ENCODE data around the gene KLHL21.
"Not testable (repeated sequence)": the region's sequence is repeated elsewhere in the genome, so short reads cannot be mapped to it uniquely, and the experiment has no call there.

The KLHL21 gene

GRCh38 chr1:6624710-6625583 is 22.3 kb upstream of the KLHL21 start, which contains the start of gene THAP3:
Gene THAP3 (plus strand): TSS chr1:6624868. CDS start chr1:6625219, 351 bp downstream.
- DNase-seq = peak; percentile 71 to 86 (median 78)

DNA sequence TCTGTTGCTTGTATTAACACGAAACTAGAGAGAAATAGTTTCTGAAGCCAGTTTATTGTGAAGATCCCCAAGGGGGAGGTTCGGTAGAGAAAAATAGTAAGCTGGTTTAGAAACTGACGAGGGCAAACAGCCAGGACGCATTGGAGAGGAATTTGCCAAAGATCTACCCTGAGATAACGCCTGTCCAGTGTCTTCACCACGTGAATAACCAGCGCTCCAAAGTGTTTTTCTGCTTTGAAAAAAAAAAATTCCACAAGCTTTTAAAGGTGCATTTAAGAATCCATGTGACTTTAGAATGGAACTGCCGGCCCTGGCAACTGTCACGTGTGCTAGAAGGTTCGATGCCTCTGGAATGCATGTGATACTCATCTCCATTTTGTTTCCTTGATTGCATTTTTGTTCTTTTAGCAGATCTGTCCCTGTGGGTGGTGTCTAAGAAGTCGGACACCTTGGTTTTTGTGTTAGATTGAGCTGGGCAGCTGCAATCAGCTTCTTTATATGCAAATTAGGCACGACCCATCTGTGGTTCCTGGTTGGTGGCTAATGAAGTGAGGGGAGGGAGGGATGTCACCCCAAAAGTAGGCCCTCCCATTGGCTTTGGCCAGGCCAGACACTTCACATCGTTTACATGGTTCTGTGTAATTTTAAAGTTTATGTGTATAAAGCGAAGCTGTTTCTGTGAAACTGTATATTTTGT is 20.7 kb upstream of the KLHL21 start:
- no peak for DNase-seq

DNA sequence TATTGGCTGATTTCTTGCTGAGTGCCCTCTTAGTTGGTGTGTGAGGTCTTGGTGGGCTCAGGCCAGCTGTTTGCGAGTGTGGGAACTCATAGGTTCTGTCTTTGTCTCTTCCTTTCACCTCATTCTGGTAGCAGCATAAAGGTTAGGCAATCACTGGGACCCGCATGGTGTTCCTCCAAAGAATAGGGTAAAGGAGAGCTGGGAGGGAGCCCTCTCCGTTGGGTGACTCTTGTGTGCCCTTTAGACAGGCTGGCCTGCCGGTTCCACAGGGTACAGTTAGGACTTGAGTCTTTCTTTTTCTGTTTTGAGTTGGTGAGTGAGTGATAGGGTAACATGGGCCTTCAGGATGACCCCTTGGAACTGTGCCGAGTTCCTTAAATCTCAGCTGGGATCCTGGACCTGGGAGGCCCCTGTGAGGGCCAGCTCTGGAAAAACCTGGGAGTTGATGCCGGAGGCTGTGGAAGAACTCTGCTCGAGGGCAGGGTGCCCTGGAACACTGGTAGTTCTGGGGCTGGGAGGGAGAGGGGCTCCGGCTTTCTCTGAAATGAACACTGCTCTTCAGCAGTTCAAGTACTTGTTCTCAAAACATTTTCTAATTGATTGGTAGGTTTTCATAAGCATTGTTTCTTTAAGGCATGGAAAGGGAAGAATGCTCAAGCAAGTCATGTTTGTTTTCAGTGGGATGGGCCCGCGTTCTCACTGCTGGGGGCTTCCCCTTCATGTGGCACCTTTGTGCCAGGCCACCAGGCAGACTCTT is 19.9 kb upstream of the KLHL21 start:
- no peak for DNase-seq

GRCh38 chr1:6621429-6622391 is 19.0 kb upstream of the KLHL21 start:
- no peak for DNase-seq

DNA sequence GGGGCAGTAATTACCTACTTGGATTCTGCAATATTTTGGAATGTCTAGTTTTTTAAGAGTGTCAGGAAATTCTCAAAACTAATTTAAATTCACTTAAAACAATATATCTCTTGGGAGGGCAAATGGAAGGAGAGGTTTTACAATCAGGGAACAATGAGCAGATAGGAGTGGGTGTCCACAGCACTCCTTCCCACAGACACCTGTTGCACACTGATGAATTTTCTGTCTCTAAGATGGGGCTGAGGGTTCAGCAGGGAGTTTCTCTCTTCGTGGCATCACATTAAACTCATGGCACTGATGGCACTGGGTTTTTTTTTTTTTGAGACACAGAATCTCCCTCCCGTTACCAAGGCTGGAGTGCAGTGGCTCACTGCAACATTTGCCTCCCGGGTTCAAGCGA is 16.4 kb upstream of the KLHL21 start:
- no peak for DNase-seq

DNA sequence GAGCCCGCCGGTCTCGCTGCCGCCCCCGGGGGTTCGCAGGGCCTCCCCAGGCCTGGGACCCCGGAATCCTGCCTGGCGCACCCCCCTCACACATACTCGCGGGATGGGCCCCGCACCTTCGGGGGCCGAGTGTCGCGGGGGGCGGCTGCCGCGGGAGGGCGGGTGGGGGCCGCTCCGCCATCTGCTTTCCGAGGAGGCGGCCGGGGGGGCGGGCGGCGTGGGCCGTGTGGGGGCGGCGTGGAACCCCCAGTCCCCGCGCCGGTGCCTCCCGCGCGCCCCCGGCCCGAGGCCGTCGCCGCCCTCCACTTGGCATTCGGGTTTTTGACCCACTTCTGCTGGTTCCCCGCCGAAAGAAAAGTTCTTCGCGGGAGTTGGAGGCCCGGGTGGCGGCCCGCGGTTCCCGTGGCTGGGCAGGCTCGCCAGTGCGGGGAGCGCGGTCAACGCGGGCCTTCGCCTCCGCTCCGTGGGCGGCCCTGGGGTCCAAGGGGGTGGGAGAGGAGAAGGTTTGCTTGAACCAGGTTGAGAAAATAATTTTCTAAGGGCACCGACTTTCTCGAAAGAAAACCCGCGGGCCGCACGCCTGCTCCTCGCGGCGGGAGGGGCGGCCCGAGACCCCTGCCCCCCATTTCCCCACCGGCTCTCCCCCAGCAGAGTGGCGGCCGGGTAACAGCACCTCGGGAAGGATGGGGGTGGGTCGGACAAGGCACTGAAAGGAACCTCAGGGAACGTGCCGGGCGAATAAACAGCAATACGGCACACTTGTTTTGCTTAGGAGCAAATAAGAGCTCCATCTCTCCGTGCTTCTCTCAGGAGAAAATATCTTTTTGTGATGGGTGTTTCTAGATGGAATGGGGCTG is 12.5 kb upstream of the KLHL21 start:
- no peak for DNase-seq

GRCh38 chr1:6614019-6614928 is 11.6 kb upstream of the KLHL21 start:
- peak in 2 of 4 experiments; percentile 37 to 48 for DNase-seq

DNA sequence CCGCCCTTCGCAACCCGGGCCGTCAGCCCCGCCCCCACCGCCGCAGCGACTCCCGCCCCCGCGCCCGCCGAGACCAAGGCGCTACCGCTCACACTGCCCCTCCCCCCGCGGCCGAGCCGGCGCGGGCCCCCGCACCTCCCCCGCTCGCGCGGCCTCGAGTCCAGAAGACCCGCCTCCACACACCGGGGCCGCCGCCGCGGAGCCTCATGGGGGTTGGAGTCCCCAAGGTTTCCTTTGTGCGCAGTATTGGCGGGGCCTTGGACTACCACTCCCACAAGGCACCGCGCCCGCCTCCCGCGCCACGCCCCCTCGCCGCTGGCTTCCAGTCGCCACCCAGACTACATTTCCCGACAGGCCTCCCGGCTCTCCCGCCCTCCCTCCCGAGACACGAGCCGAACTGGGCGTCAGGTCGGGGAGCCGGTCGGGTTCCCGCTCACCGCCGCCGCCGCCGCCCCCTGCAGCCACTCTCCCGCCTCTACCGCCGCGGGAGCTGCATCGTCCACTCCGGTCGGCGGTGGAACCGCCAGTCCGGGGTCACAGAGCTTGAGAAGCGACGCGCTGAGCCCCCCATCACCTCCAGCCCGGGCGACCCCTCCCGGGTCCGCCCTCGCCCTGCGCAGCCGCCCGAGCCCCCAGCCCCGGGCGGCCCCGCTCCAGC is 10.8 kb upstream of the KLHL21 start, which contains the start of gene PHF13:
PHF13 (plus strand) TSS at position 371 of the 658 bp plus-strand sequence. CDS start 336 bp downstream, outside the sequence.
- DNase-seq = peak; percentile 97 to 99 (median 98)

- no peak for DNase-seq
These were observed 10.1 kb upstream of the KLHL21 start for GRCh38 chr1:6612641-6613360.

DNA sequence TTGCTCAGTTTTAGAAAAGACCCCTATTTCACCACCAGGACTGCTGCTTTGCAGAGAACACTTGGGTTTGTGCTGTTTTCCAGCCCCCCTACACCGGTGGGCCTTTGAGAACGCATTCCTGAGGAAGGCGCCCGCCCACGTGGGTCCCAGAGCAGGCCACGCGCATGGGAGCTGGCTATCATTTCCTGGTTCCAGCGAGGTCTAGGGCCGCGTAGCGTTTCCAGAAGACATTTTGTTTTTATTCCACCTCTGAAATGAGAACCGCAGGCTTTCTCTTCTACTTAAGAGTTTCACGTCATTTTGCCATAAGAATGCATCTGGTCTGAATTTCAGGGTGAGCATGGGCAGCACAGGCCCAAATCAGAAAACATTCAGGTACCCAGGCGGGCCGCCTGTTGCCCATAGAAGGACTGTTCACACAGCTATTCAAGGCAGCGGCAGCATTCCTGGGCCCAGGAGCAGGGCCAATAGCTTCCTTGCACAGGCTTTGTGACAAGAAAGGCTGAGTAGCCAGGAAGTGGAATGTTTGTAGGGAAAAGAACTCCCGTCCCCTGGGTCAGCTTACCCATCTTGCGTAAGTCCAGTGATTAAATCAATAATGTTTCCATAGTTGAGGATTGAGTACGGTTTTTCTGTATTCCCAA is 1.4 kb upstream of the KLHL21 start:
- peak in 2 of 4 experiments; percentile 15 to 30 for DNase-seq

- DNase-seq = peak in 2 of 4 experiments; percentile 27 to 55
These were observed 707 bp upstream of the KLHL21 start for GRCh38 chr1:6603238-6603914.

GRCh38 chr1:6601923-6602668 is 573 bp downstream of the KLHL21 start:
- DNase-seq = no peak

- peak; percentile 33 to 56 (median 44) for DNase-seq
These were observed 1.4 kb downstream of the KLHL21 start for GRCh38 chr1:6601049-6601922.

- DNase-seq = no peak
These were observed 2.1 kb downstream of the KLHL21 start for GRCh38 chr1:6600410-6601048.

DNA sequence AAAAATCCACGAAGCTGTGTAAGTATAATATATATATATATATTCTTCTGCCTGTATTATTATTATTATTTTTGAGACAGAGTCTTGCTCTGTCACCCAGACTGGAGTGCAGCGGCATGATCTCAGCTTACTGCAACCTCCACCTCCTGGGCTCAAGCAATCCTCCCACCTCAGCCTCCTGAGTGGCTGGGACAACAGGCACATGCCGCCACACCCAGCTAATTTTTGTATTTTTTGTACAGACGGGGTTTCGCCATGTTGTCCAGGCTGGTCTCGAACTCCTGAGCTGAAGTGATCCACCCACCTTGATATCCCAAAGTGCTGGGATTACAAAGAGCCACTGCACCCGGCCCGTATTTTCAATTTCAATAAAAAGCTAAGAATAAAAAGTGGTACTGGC is 2.7 kb downstream of the KLHL21 start:
- not testable (repeated sequence) for DNase-seq

Data from activated naive CD4-positive, alpha-beta T cell (primary cell).